Aorta (tissue), 5 donors: ENCODE measurements around the gene CERS1. TPM values are rescaled to one million over a fixed set of nuclear protein-coding genes. Genes with fewer than 3 reads are reported as not detected.

ENCODE experiments used
- ATAC-seq: fragments of 200-7000 bp; cut with Tn5 transposase; one replicate; pipeline ENCODE4 v1.9.1; 2022; ENCODE audit warnings: moderate library complexity; ENCODE audit not compliant: low FRiP score
- DNase-seq, 2 donors: peaks; one replicate each; pipeline ENCODE4 v3.0.0-alpha.2; 2020
- H3K27ac ChIP-seq, 2 donors: one replicate each; pipeline ENCODE4 v1.5.1; 2013; ENCODE audit warnings: low read length in 2 of 2, mild to moderate bottlenecking in 2 of 2, moderate library complexity in 2 of 2, control low read depth in 1 of 2, inconsistent platforms in 1 of 2, low read depth in 1 of 2
- H3K27me3 ChIP-seq, 2 donors: one replicate each; pipeline ENCODE4 v1.6.1; 2013; ENCODE audit warnings: control low read depth in 1 of 2, low read length in 1 of 2, mild to moderate bottlenecking in 1 of 2, moderate library complexity in 1 of 2; ENCODE audit not compliant: insufficient read depth in 2 of 2, control insufficient read depth in 1 of 2
- H3K36me3 ChIP-seq, 2 donors: one replicate each; pipeline ENCODE4 v1.6.1; 2013; ENCODE audit warnings: control low read depth in 1 of 2, low read length in 1 of 2, mild to moderate bottlenecking in 1 of 2; ENCODE audit not compliant: insufficient read depth in 2 of 2, control insufficient read depth in 1 of 2
- H3K4me1 ChIP-seq, 2 donors: one replicate each; pipeline ENCODE4 v1.6.1; 2013; ENCODE audit warnings: low read length in 2 of 2, control low read depth in 1 of 2, mild to moderate bottlenecking in 1 of 2, moderate library complexity in 1 of 2; ENCODE audit not compliant: insufficient read depth in 2 of 2, control insufficient read depth in 1 of 2
- H3K4me3 ChIP-seq, 2 donors: one replicate each; pipeline ENCODE4 v1.5.1; 2013; ENCODE audit warnings: low read length in 2 of 2, control low read depth in 1 of 2, mild to moderate bottlenecking in 1 of 2
- H3K9me3 ChIP-seq: one replicate; pipeline ENCODE4 v1.6.1; 2013; ENCODE audit warnings: mild to moderate bottlenecking, low read length; ENCODE audit not compliant: control insufficient read depth
- WGBS, 2 donors: extraction: QIAGEN DNeasy Blood & Tissue Kit; methylation state at CpG; one replicate each; pipeline ENCODE4 v1.1.7; 2013; 5-methylcytosine and 5-hydroxymethylcytosine counted together
- intact Hi-C, 2 donors: fragments of 100-400 bp; cut with DNase I; formaldehyde crosslinking; loops; one replicate each; pipeline versions ENCODE4 v1.14.2 to v1.15.0; 2022
- polyA plus RNA-seq, 2 donors: library from polyadenylated mRNA; stranded (reverse); fragments of 200-250 nt; gene quantifications; one replicate each; pipeline ENCODE4 v1.2.3, GENCODE V29; 2013
- total RNA-seq, 2 donors: library from RNA; stranded (reverse); fragmentation: NEBNext Ultra II Directional; extraction: Animal tissue kit (Norgen Biotek cat#: 25700); gene quantifications; one replicate each; pipeline ENCODE4 v1.2.1, GENCODE V29; 2021
- donor health status: healthy with polysubstance abuse.
- donor health status: Bipolar disorder and iron deficiency.
- donor health status: DM: no; HTN: no; CAD: no.
- donor health status: DM: no; HTN: no; CAD: no.
- donor health status: DM: yes; HTN: yes; CAD: no.

The CERS1 gene
- total and polyA plus RNA-seq, 4 donors, result 0.49 to 3.3 (median 0.88) TPM

DNA sequence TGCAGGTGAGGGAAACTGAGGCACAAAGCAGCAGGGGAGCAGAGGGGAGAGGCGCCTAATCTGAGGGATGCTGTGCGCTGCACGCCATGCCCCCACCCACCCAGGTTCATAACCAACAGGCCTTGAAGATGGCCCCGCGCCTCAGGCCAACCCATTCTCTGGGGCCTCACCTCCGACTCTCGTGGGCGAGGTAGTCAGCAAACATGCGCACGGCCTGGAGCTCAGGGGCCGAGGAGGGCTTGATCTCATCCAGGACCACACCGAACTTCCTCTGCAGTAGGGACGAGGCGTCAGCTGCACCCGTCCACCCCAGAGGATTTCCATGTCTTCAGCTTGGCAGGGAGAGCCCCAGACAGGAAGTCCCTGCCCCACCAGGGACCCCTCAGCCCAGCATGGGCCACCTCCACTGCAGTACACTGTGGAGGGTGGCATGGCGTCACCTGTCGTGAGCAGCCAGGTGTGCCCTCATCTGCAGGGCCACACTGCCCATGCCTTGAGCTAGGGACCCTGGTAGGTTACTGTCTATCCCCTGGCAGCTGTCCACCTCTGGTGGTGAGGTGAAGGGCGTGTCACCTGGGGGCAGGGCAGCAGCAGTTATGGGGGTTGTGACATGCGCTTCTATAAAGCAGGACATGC, 15.0 kb upstream of the CERS1 start:
- DNase-seq, result no peak
- Histone ChIP-seq H3K9me3 (no peaks in the 10 kb centered on the region), H3K27me3 (no peaks in the 10 kb centered on the region), H3K4me3 (no peak overlapping the region), H3K36me3 (no peaks in the 10 kb centered on the region), H3K4me1 (no peaks in the 10 kb centered on the region), H3K27ac (no peak overlapping the region)
- 93 to 94% methylated on average over 19 of the region's 19 CpGs for WGBS, 2 donors
- ATAC-seq, result no peak
- intact Hi-C loops, result no loop called here

DNA sequence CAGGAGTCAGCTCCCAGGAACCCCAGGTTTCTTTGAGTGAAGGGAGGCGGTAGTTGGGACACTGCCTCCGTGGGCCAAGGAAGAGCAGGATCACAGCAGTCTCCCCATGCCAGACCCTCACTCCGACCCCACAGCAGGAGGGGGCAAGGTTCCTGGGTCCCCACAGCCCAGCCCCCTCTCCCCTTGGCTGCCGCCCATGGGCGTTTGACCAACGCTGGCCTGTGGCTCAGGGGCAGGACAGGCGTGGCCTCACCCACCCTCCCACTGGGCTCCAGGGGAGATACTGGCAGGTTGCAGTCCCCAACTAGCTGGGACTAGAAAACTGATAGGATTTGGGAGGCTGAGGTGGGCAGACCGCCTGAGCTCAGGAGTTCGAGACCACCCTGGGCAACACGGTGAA, 14.1 kb upstream of the CERS1 start:
- Histone ChIP-seq H3K4me1 (no peaks in the 10 kb centered on the region), H3K27ac (no peak overlapping the region), H3K27me3 (no peaks in the 10 kb centered on the region), H3K9me3 (no peaks in the 10 kb centered on the region), H3K36me3 (no peaks in the 10 kb centered on the region), H3K4me3 (no peak overlapping the region)
- ATAC-seq (no peak), DNase-seq (no peak)
- 86% methylated on average over 10 of the region's 10 CpGs for WGBS, 2 donors
- intact Hi-C loops, result no loop called here

DNA sequence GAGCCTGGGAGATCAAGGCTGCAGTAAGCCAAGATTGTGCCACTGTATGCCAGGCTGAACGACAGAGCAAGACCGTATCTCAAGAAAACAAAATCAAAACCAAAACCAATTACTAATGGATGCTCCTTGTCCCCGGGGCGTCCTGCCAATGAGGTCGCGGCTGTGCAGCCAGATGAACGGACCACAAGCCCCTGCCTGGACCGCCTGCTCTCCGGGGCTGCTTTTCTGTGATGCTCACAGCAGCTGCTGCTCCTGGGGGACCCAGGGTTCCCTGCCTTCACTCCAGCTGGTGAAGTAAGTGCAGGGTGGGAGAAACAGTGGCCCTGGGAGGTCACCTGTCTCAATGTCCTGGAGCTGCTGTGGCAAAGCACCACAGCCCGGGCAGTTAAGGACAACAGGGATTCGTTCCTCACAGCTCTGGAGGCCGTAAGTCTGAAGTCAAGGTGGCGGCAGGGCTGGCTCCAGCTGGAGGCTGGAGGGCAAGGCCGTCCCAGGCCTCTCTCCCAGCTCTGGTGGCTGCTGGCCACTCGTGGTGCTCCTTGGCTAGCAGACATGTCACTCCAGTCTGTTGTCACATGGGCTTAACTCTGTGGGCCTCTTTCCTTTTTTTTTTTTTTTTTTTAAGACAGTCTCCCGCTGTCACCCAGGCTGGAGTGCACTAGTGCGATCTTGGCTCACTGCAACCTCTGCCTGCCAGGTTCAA, 13.1 kb upstream of the CERS1 start:
- WGBS, 2 donors, result 90 to 92% methylated on average over 17 of the region's 17 CpGs
- intact Hi-C loops, result no loop called here
- H3K36me3 ChIP-seq, result peaks cover 0 to 2% of the 10 kb centered on the region in 2 donors

DNA sequence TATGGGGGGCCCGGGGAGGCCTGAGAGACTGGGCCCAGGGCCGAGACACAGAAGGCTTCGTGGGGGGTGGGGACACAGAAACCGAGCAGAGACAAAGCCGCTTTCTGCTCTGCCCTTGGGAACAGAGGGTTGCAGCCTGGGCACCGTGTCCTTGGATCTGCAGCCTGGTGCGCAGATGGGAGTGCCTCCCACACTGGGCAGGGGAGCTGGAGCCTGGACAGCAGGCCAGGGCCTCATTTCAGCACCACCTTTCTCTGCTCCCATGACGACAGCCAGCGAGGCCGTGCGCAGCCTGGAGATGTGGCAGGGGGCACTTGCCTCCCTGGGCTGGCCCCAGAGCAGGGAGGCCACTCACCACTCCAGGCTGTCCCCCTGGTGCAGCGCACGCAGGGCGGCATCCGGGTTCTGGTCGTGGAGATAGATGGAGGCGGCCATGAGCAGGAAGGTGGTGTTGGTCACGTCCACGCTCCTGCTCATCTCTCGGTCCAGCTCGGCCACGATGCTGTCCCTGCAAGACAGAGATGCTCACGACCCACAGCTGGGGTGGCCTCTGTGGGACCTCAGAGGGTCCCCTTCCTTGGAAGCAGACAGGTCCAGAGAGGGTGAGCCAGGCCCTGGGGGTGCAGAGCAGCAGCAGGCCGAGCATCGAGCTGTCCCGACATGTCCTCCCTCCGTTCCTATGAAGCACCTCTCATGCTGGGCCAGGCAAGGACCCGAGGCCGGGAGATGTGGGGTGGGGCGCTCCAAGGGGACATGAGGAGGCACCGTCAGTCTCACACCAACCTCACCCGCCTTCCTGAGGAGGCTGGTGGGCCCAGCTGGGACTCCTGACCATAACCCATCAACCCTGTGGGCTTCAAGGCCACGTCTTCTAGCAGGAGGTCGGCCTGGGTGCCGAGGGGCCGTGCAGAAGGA, 10.9 kb upstream of the CERS1 start:
- Histone ChIP-seq H3K4me3 (no peak overlapping the region), H3K4me1 (no peaks in the 10 kb centered on the region), H3K27me3 (no peaks in the 10 kb centered on the region), H3K9me3 (no peaks in the 10 kb centered on the region), H3K36me3 (peaks cover 0 to 2% of the 10 kb centered on the region in 2 donors), H3K27ac (no peak overlapping the region)
- 91% methylated on average over 35 to 36 of the region's 36 CpGs for WGBS, 2 donors
- ATAC-seq, result no peak
- intact Hi-C loops, result no loop called here
- DNase-seq, result peak in 1 of 2 donors; percentile 38

More for the DNA sequence above, 13.1 kb upstream of the CERS1 start:
- H3K9me3 ChIP-seq, result no peaks in the 10 kb centered on the region
- no peak overlapping the region for H3K27ac ChIP-seq
- no peak overlapping the region for H3K4me3 ChIP-seq
- no peaks in the 10 kb centered on the region for H3K4me1 ChIP-seq
- H3K27me3 ChIP-seq, result no peaks in the 10 kb centered on the region
- DNase-seq (no peak), ATAC-seq (no peak)

DNA sequence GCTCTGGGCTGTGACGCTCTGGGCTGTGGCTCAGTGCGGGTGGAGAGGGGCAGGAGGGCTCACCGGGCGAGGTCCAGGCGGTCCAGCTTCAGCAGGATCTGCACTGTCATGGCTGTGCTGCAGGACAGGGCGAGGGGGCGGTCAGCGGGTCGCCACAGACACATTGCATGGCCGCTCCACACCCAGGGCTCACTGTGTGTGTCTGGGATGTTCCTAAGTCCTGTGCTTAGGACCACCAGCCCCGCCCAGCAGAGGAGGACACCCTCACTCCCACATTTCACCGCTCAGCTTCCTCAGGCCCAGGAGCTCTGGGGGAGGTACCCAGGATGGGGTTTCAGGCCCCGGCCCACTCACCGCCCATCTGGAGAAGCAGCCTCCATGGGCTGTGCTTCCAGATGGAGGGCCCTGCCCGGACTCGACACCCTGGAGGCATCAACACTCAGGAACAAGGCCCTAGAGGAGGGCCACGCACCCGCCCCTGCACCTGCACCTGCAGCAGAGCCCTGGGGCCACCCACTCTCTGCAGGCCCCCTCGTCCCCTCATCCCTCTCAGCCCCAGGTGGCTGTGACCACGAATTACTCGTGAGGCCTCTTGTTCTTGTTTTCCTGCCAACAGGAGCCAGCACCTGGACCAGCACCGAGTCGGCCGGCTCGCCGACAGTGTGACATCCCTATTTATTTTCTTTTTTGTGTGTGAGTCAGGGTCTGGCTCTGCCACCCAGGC, 9.7 kb upstream of the CERS1 start:
- 89 to 92% methylated on average over 26 of the region's 26 CpGs for WGBS, 2 donors
- Histone ChIP-seq H3K27ac (no peak overlapping the region), H3K27me3 (no peaks in the 10 kb centered on the region), H3K4me3 (no peak overlapping the region), H3K4me1 (no peaks in the 10 kb centered on the region), H3K36me3 (peaks cover 0 to 2% of the 10 kb centered on the region in 2 donors), H3K9me3 (no peaks in the 10 kb centered on the region)
- intact Hi-C loops, result no loop called here
- DNase-seq (peak in 1 of 2 donors; percentile 37), ATAC-seq (no peak)

DNA sequence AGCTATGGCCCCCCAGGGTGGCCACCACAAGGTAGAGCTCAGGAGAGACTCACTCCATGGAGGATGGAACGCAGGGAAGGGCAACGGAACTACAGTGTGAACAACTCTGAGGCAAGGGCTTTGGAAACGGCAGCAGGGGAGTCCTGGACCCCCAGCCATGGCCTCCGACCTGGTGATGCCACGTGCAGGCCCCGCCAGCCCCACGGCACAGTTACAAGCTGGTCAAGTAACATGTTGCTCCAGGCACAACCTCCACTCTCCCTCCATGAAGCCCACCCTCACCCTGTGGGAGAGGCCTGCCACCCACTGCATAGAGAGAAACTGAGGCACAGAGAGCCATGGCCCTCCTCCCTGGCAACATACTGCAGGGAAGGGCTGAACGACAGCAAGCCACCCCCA, 9.1 kb upstream of the CERS1 start:
- intact Hi-C loops, result no loop called here
- 88 to 95% methylated on average over 8 of the region's 8 CpGs for WGBS, 2 donors
- H3K36me3 ChIP-seq, result peaks cover 0 to 2% of the 10 kb centered on the region in 2 donors
- DNase-seq (no peak), ATAC-seq (no peak)
- H3K9me3 ChIP-seq, result no peaks in the 10 kb centered on the region
- no peak overlapping the region for H3K27ac ChIP-seq
- H3K27me3 ChIP-seq, result no peaks in the 10 kb centered on the region
- H3K4me3 ChIP-seq, result no peak overlapping the region
- no peaks in the 10 kb centered on the region for H3K4me1 ChIP-seq

DNA sequence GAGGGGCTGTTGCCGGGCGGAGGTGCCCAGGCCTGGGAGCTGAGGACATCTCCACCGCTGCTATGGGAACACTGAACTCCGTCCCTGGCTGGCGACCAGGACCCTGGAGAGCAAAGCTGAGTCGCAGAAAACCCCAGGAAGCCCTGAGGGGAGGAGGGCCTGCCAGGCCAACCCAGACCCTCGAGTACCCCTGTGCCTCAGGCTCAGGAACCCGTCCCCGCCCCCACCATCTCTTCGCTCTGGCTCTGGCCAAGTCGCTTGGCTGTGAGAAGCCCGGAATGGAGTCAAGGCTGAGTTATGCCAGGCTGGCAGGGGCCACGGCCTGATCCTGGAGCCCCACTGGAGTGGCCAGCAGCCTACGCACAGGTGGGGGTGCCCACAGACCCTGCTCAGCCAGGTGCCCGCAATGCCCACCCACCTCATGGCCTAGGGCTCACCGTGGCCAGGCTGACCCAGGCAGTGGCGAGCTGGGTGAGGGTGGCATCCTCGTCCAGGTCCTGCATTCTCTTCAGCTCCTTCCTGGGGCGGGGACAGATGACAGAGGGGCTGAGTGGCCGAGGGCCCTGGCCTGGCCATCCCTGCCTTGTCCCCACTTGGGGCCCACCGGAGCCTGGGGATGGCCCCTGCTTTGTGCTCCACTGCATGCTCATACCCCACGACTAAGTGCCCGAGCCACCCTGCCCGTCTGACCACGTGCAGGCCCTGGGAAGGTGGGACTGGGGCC, 8.5 kb upstream of the CERS1 start:
- DNase-seq, result peak in 1 of 2 donors; percentile 67
- H3K27ac ChIP-seq, result no peak overlapping the region
- H3K4me1 ChIP-seq, result no peaks in the 10 kb centered on the region
- no peak overlapping the region for H3K4me3 ChIP-seq
- no peak for ATAC-seq
- H3K9me3 ChIP-seq, result no peaks in the 10 kb centered on the region
- H3K36me3 ChIP-seq, result peaks cover 0 to 2% of the 10 kb centered on the region in 2 donors
- 87 to 90% methylated on average over 24 to 25 of the region's 25 CpGs for WGBS, 2 donors
- intact Hi-C loops, result no loop called here
- no peaks in the 10 kb centered on the region for H3K27me3 ChIP-seq
